Panc1 (cell line): ENCODE results near the gene SLC66A1.

Source experiments
- POLR2AphosphoS5 ChIP-seq: IDR thresholded peaks from 2 replicates; pipeline ENCODE4 v1.6.1; 2012; ENCODE audit warnings: mild to moderate bottlenecking, low read depth, low read length, moderate library complexity
- TF ChIP-seq, protein P1 (sequence below): fragments of 450-650 bp; IDR thresholded peaks from 2 replicates; pipeline ENCODE4 v1.5.1; 2017; ENCODE audit warnings: mild to moderate bottlenecking

- TF ChIP-seq, protein P1, sequence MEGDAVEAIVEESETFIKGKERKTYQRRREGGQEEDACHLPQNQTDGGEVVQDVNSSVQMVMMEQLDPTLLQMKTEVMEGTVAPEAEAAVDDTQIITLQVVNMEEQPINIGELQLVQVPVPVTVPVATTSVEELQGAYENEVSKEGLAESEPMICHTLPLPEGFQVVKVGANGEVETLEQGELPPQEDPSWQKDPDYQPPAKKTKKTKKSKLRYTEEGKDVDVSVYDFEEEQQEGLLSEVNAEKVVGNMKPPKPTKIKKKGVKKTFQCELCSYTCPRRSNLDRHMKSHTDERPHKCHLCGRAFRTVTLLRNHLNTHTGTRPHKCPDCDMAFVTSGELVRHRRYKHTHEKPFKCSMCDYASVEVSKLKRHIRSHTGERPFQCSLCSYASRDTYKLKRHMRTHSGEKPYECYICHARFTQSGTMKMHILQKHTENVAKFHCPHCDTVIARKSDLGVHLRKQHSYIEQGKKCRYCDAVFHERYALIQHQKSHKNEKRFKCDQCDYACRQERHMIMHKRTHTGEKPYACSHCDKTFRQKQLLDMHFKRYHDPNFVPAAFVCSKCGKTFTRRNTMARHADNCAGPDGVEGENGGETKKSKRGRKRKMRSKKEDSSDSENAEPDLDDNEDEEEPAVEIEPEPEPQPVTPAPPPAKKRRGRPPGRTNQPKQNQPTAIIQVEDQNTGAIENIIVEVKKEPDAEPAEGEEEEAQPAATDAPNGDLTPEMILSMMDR: no peak
- no peak for TF ChIP-seq POLR2AphosphoS5
Measured at GRCh38 chr1:19306941-19307340, 5.2 kb upstream of the SLC66A1 start.
